Tibial nerve (tissue), 4 donors: ENCODE data around the gene AK2. TPM values are rescaled to one million over a fixed set of nuclear protein-coding genes. Genes with fewer than 3 reads are reported as not detected.
"Not testable (repeated sequence)": the region's sequence is repeated elsewhere in the genome, so short reads cannot be mapped to it uniquely, and the experiment has no call there.

ENCODE experiments used
- DNase-seq, 2 donors: peaks; one replicate each; pipeline ENCODE4 v3.0.0-alpha.2; 2019; ENCODE audit warnings: low spot score in 2 of 2
- H3K27ac ChIP-seq, 4 donors: fragments of 200-600 bp; sonication (generic) in 3 of 4; one replicate each; pipeline ENCODE4 v1.5.1; 2017 to 2019; ENCODE audit warnings: mild to moderate bottlenecking in 1 of 4
- H3K27me3 ChIP-seq, 2 donors: fragments of 200-600 bp; sonication (generic) in 1 of 2; one replicate each; pipeline versions ENCODE4 v1.5.1 to v1.6.0; 2017 to 2019
- H3K36me3 ChIP-seq, 3 donors: fragments of 200-600 bp; sonication (generic); one replicate each; pipeline ENCODE4 v1.5.1; 2018 to 2019
- H3K4me1 ChIP-seq, 4 donors: fragments of 200-600 bp; sonication (generic) in 3 of 4; one replicate each; pipeline ENCODE4 v1.5.1; 2017 to 2019
- H3K4me3 ChIP-seq, 4 donors: fragments of 200-600 bp; sonication (generic) in 3 of 4; one replicate each; pipeline ENCODE4 v1.5.1; 2017 to 2019; ENCODE audit warnings: mild to moderate bottlenecking in 1 of 4, moderate library complexity in 1 of 4
- H3K9me3 ChIP-seq, 4 donors: fragments of 200-600 bp; sonication (generic) in 3 of 4; one replicate each; pipeline ENCODE4 v1.5.1; 2017 to 2019
- CTCF ChIP-seq, 5 experiments: fragments of 200-600 bp in 3 of 5; fragments of 450-650 bp in 2 of 5; sonication (generic) in 3 of 5; IDR thresholded peaks; one replicate each; pipeline ENCODE4 v1.5.1; 2016 to 2019; ENCODE audit warnings: antibody characterized with exemption in 5 of 5, mild to moderate bottlenecking in 3 of 5, moderate library complexity in 2 of 5
- EP300 ChIP-seq, 2 donors: sonication (generic); formaldehyde crosslinking; IDR thresholded peaks; one replicate each; pipeline ENCODE4 v1.6.1; 2017; ENCODE audit warnings: antibody characterized with exemption in 2 of 2, mild to moderate bottlenecking in 1 of 2
- POLR2A ChIP-seq, 2 donors: fragments of 450-650 bp; IDR thresholded peaks; one replicate each; pipeline ENCODE4 v1.6.1; 2017; ENCODE audit warnings: antibody characterized with exemption in 2 of 2, mild to moderate bottlenecking in 2 of 2, moderate library complexity in 2 of 2
- WGBS, 2 donors: methylation state at CpG; one replicate each; pipeline ENCODE4 v1.1.5; 2018; 5-methylcytosine and 5-hydroxymethylcytosine counted together
- total RNA-seq, 4 donors: library from RNA; depleted of rRNA; stranded (reverse); fragments of >200 nt; gene quantifications; one replicate each; pipeline ENCODE4 v1.1.0, GENCODE V29; 2016

The AK2 gene
- total RNA-seq, 4 donors from 2014 or later: 127 to 559 (median 207) TPM

- no peak overlapping the region for H3K4me3 ChIP-seq
- H3K9me3 ChIP-seq: no peaks in the 10 kb centered on the region
- DNase-seq: no peak
- 35 to 47% methylated on average over 4 of the region's 4 CpGs for WGBS, 2 donors
- H3K27me3 ChIP-seq: no peaks in the 10 kb centered on the region
- TF ChIP-seq POLR2A (IDR thresholded peaks at IDR 0.05) (no peak), CTCF (IDR thresholded peaks at IDR 0.05) (no peak), EP300 (IDR thresholded peaks at IDR 0.05) (no peak)
- no peaks in the 10 kb centered on the region for H3K36me3 ChIP-seq
- peaks cover 0 to 38% (median 13%) of the 10 kb centered on the region in 4 donors for H3K4me1 ChIP-seq
- no peak overlapping the region for H3K27ac ChIP-seq
These were observed 37.7 kb downstream of the AK2 start for GRCh38 chr1:32998997-32999396.

GRCh38 chr1:32998064-32998463, 38.6 kb downstream of the AK2 start:
- peak overlapping the region in 2 of 4 donors; percentile 20 to 64 for H3K27ac ChIP-seq
- no peaks in the 10 kb centered on the region for H3K9me3 ChIP-seq
- H3K36me3 ChIP-seq: no peaks in the 10 kb centered on the region
- H3K27me3 ChIP-seq: no peaks in the 10 kb centered on the region
- 77% methylated on average over 5 of the region's 5 CpGs for WGBS, 2 donors
- DNase-seq: no peak
- no peak overlapping the region for H3K4me3 ChIP-seq
- peaks cover 0 to 47% (median 18%) of the 10 kb centered on the region in 4 donors for H3K4me1 ChIP-seq
- no peak for TF ChIP-seq EP300 (IDR thresholded peaks at IDR 0.05)
- TF ChIP-seq CTCF (IDR thresholded peaks at IDR 0.05): no peak
- no peak for TF ChIP-seq POLR2A (IDR thresholded peaks at IDR 0.05)

GRCh38 chr1:32997381-32997891, 39.2 kb downstream of the AK2 start:
- Histone ChIP-seq H3K27me3 (no peaks in the 10 kb centered on the region), H3K4me1 (peaks cover 0 to 53% (median 24%) of the 10 kb centered on the region in 4 donors), H3K27ac (peak overlapping the region in 2 of 4 donors; percentile 20 to 64), H3K36me3 (no peaks in the 10 kb centered on the region), H3K4me3 (no peak overlapping the region), H3K9me3 (no peaks in the 10 kb centered on the region)
- DNase-seq: no peak
- no peak for TF ChIP-seq EP300 (IDR thresholded peaks at IDR 0.05)
- no peak for TF ChIP-seq POLR2A (IDR thresholded peaks at IDR 0.05)
- TF ChIP-seq CTCF (IDR thresholded peaks at IDR 0.05): no peak
- 40 to 42% methylated on average over 2 of the region's 2 CpGs for WGBS, 2 donors

GRCh38 chr1:32993324-32993636, 43.4 kb downstream of the AK2 start:
- not testable (repeated sequence) for H3K9me3 ChIP-seq, H3K36me3 ChIP-seq, H3K4me3 ChIP-seq, H3K27me3 ChIP-seq, DNase-seq
- Histone ChIP-seq H3K27ac (peak overlapping the region in 3 of 4 donors; percentile 69 to 80 (median 70)), H3K4me1 (peaks cover 0 to 73% (median 42%) of the 10 kb centered on the region in 4 donors)
- WGBS, 2 donors: 95 to 96% methylated on average over 8 of the region's 8 CpGs

- TF ChIP-seq POLR2A (IDR thresholded peaks at IDR 0.05) (no peak), EP300 (IDR thresholded peaks at IDR 0.05) (peak; percentile 49 to 74)
- Histone ChIP-seq H3K27ac (peak overlapping the region in 3 of 4 donors; percentile 70 to 80 (median 76)), H3K4me1 (peaks cover 0 to 71% (median 39%) of the 10 kb centered on the region in 4 donors), H3K27me3 (no peaks in the 10 kb centered on the region), H3K36me3 (no peaks in the 10 kb centered on the region), H3K9me3 (no peaks in the 10 kb centered on the region), H3K4me3 (no peak overlapping the region)
- 67 to 74% methylated on average over 7 of the region's 7 CpGs for WGBS, 2 donors
- DNase-seq: peak; percentile 70 to 74
These were observed 44.0 kb downstream of the AK2 start for GRCh38 chr1:32992489-32993323.

- no peaks in the 10 kb centered on the region for H3K36me3 ChIP-seq
- no peaks in the 10 kb centered on the region for H3K9me3 ChIP-seq
- peaks cover 0 to 63% (median 38%) of the 10 kb centered on the region in 4 donors for H3K4me1 ChIP-seq
- no peaks in the 10 kb centered on the region for H3K27me3 ChIP-seq
- DNase-seq: no peak
- peak overlapping the region in 3 of 4 donors; percentile 70 to 80 (median 76) for H3K27ac ChIP-seq
- no peak for TF ChIP-seq EP300 (IDR thresholded peaks at IDR 0.05)
- no peak for TF ChIP-seq CTCF (IDR thresholded peaks at IDR 0.05)
- no peak for TF ChIP-seq POLR2A (IDR thresholded peaks at IDR 0.05)
- no peak overlapping the region for H3K4me3 ChIP-seq
- 71 to 75% methylated on average over 7 to 9 of the region's 9 CpGs for WGBS, 2 donors
These were observed 44.7 kb downstream of the AK2 start for GRCh38 chr1:32991819-32992488.
